ENCODE measurements around the gene GPX2. TPM values are rescaled to one million over a fixed set of nuclear protein-coding genes. Genes with fewer than 3 reads are reported as not detected.

The GPX2 gene
- total and polyA plus RNA-seq, 2 of the 8 experiments (the other 6 are each of a cell fraction or from before 2014, with no cell fraction given) = 0.30 to 0.89 TPM

- TF ChIP-seq EZH2 (IDR thresholded peaks at IDR 0.05; ENCODE audit: low read depth, low read length, severe bottlenecking) = no peak
- no peak for TF ChIP-seq FOSL1 (IDR thresholded peaks at IDR 0.05; ENCODE audit: insufficient read depth, low read depth, low read length)
- TF ChIP-seq CTBP2 (IDR thresholded peaks at IDR 0.05; ENCODE audit: borderline replicate concordance, insufficient read depth, insufficient read length, low read length) = no peak
Measured at GRCh38 chr14:64931123-64931522, 11.4 kb downstream of the GPX2 start (continued).
